GM03348 (cell line): ENCODE results near the gene GDF11.
A peak's percentile ranks its signal among the peaks of the same experiment; 100 is the strongest.

Source experiments
- DNase-seq: peaks from one replicate; pipeline ENCODE4 v3.0.0; 2012; ENCODE audit warnings: low spot score

GDF11 gene

DNA sequence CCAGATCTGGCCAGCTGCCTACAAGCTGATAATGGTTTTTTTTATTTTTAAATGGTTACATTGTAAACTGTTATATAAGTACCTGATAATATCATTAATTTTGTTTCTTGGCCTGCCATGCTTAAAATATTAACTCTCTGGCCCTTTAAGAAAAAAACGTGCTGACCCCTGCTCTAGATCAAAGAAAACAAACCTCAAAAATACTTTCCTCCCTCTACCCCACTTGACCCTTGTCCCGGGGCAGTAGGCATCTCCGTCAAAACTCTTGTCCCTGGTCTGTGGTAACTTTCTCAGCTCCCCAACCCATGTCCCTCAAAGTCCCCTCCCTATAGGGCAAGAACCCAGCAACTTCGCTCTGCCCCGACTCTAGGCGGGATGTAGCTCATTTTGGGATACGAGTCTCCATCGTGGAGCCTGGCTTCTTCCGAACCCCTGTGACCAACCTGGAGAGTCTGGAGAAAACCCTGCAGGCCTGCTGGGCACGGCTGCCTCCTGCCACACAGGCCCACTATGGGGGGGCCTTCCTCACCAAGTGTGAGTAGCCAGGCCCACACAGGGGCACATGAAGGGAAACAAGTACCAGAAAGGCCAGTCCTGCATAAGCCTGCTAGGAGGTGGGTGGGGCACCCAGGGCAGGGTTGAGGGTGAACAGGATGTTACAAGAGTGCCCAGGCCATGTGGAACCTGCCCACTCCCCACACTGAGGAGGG, 19.3 kb upstream of the GDF11 start:
- no peak for DNase-seq

DNA sequence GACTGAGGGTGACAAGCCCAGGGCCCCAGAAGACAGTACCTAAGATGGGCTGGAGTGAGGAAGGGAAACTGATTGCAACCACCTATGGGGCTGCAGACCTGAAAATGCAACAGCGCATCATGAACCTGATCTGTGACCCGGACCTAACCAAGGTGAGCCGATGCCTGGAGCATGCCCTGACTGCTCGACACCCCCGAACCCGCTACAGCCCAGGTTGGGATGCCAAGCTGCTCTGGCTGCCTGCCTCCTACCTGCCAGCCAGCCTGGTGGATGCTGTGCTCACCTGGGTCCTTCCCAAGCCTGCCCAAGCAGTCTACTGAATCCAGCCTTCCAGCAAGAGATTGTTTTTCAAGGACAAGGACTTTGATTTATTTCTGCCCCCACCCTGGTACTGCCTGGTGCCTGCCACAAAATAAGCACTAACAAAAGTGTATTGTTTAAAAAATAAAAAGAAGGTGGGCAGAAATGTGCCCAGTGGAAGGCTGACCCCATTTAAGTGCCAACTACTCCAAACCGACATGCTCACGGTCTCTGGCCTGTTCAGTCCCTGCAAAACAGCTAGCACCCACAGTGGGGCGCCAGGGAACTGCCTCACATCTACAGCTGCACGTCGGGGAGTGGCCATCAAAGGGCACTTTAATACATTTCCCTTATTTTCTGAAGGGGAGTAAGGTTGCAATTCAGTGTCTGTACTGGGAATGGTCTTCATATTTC, 18.5 kb upstream of the GDF11 start:
- DNase-seq, result peak; percentile 53

DNA sequence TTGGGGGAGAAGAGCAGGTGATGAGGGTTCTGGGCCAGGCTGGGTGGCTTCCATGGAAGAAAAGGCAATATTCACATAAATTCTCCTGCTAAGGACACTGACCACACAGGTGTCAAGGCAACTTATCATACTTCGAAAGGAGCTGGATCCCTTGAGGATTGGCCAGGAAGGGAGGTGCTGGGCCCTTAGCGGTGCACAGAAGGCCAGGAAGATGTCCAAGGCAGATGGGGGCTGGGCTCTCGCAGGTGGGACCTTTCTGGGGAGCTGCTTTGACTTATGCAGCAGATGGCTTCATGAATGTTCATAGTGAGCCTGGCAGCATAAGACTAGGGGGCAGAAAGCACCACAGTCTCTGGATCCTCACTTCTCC, 18.0 kb upstream of the GDF11 start:
- DNase-seq, result no peak

DNA sequence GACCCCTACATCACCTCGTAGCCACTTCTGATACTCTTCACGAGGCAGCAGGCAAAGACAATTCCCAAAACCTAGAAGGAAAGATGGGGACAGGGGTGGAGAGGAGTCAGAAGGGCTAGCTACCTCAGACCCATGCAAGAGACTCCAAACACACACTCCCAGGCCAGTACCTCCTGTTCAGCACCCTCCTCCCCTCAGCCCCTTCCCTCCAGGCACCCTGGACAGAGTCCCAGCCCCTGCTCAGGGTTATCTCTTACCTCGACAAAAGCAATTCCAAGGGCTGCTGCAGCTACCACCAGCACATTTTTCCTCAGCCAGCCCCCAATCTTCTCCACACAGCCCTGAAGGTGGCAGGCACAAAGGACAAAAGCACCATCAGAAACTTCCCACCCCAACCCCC, 17.4 kb upstream of the GDF11 start:
- no peak for DNase-seq

DNA sequence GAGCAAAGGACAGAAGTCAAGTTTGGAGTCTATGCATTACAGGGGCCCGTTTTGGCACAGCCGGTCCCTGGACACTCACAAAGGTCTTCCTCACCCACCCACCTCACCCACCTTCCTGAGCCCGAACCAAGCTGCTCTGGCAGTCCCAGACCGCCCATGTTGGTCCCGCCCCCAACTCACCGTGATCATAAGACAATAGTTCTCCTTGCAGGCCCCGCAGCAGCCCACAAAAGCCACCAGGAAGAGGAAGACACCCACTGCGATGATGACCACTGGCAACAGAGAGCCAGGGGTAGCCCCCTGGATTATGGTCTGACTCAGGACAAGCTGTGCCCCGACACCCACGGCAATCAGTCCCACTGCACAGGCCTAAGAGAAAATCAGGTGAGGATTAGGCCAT, 16.0 kb upstream of the GDF11 start:
- DNase-seq, result no peak

DNA sequence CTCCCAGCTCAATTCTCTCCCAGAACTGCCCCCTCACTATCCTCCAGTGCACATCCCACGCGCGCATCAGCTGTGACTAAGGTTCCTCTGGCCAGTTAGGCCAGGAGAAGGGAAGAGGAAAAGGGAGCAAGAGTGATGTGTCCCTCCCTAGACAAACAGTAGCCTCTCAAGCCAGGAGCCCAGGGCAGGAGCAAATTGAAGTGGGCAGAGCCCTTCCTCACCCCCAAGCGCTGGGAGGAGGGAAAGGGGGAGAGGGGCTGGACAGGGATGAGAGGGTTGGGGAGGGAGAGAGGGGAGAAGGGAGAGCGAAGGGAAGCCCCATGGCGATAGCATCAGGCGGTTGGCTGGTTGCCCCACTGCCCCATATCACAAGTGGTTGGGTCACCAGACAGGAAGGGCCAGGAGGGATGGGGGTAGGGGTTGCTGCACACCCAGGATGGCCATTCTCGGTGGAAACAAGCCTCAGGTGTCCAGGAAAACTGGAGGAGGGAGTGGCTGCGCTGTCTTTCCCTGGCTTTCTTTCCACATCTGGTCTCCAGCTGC, 15.2 kb upstream of the GDF11 start:
- DNase-seq, result peak; percentile 50

DNA sequence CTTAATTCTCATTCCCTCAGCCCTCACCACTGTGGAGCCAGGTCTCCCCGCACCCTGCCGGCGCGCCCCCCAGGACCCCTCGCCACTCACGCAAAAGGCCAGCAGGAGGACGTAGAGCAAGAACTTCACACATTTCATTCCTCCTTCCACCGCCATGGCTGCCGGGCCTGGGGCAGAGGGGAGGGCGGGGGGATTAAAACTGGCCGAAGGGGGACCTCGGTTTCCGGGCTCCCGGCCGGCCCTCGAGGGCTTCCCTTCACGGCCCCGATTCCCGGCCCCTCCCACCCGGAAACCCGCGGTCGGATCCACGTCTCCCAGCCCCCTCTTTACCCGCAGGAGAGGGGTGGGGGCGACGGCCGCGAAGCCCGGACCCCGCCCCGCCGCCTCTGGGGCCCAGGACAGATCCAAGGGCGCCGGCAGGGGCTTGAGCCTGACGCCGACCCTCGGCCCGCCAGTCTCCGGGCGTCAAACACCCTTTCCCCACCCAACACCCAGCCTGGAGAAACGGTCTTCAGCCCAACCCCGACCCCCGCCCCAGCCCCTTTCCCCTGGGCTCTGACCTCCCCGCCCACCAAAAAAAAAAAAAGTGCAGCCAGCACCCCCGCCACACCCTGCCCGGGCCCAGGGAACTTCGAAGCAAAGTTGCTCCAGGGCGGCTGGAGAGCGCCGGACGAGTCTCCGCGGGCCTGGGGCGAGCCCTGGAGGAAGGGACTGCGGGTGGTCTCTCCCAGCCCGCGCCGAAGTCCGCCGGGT, 14.6 kb upstream of the GDF11 start:
- peak; percentile 85 for DNase-seq

DNA sequence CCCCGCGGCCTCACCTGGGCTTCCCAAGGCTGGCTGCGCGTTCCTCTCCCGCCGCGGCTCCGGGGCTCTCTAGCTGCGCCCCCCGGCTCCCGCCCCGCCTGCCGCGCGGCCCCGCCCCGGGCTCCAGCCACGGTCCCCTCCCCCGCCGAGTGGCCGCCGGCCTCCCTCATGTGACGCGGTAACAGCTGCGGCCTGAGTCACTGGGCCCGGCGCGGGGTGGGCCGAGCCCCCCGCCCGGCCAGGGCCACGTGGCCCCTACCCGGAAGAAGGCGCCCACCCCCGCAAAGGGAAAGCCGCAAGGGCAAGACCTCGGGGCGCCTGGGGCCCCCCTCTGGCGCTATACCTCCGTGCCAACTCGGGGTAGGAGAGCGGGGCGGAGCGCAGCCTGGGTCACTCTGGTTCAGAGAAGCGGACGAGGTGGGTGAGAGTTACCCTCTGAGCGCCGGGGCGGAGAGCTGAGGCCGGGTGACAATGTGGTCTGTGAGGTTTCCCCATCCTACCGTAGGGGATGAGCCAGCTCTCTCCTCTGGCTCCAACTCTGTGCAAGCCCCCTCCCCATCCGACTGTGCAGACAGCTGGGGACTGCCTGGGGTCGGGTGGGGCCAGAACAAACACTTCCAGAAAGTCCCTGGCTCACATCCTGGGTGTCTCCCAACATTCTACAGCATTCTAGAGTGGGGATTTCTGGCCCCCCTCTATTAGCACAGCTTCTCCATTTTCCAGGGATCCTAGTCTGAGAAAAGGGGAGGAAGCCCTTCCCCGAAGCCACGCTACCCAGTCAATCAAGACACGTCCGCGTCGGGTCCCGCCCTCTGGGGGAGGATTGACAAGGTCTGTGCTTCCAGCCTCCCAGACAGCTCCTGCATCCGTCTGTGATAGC, 13.7 kb upstream of the GDF11 start, which contains the start of gene CD63:
Gene CD63 (minus strand): TSS at position 71 of the 880 bp plus-strand sequence. CDS start 668 bp downstream, outside the sequence.
- DNase-seq, result peak; percentile 97

DNA sequence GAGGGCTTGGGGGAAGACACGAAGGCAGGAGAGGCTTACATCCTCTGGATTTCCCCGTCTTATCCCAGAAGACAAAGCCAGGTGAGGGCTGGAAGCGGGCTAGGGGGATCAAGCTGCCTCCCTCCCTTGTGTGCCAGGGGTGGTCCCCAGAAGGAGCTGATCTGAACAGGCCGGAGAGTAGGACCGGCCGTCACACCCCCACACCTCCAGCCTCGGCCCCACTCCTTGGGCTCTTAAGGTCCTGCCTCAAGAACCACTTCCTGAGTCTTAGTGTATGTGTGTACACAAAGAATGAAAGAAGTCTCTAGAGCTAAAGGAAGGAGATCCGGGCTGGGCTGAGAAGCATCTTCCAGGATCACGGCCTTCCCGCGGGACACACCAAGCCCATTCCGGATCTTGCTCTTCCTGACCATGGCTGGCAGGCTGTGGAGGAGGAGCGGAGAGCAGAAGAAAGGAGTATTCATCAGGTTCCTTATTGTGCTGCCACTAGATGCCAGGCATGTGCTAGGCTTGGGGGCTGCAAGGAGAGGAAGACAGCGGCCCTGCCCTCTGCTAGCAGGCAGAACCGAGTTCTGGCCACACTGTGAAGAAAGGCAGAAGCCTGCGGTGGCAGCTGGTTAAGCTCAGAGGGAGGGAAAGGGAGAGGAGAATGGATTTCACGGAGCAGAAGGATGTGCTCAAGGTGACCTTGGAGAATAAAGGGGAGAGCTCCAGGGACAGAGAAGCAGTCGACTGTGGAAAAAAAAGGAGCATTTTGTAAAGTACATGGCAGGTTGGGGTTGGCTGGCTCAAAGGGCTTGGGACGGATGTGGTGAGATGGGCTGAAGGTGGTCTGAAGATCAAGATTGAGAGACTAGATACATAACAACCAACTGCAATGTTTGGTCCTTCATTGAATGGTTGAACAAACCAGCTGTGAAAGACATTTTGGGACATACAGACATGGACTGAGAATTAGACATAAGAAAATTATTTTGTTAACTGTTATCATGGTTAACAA, 12.8 kb upstream of the GDF11 start:
- peak; percentile 50 for DNase-seq

DNA sequence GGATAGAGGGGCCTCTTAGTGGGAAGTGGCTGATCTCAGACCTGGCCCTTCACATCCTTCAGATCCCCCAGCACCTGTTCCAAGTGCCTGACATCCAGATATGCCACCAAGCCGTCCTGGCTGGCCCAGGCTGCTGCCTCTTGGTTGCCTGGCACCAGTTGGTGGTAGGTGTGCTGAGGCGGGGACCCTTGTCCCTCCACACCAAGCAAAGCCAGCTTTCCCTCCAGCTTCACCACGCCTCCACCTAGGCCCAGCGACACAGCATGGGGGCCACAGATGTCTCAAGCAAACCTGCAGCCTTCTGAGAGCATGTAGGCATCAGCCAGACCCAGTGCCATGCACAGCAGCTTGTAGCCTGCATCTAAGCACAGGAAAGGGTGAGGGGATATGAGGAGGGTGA, 10.6 kb upstream of the GDF11 start:
- DNase-seq, result no peak

DNA sequence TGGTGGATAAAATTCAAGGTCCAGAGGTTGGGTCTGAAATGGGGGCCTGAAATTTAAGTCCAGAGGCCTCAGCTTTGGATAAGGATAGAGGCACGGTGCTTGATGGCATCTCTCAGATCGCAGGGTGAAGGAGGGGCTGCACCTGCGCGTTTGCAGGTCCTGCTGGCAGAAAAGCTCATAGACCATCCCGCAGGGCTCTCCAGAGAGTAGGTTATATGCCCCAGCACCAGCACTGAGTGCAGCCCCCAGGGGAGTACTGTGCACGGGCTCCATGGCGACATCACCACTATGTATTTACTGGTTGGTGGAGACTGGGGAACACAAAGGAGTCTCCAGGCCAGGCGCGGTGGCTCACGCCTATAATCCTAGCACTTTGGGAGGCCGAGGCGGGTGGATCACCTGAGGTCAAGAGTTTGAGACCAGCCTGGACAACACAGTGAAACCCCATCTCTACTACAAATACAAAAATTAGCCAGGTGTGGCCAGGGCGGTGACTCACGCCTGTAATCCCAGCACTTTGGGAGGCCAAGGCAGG, 9.8 kb upstream of the GDF11 start:
- no peak for DNase-seq

DNA sequence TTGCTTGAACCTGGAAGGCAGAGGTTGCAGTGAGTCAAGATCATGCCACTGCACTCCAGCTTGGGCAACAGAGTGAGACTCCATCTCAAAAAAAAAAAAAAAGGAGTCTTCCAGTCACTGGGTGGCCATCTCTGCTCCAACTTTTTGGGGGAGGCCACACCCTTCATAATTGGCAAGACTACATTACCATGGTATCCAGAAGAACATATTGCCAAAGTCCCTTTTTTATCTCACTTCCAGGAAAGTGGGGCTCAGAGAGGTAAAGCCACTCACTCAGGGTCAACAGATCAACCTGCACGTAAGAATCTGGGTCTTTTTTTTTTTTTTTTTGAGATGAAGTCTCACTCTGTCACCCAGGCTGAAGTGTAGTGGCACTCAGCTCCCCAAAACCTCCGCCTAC, 9.1 kb upstream of the GDF11 start:
- no peak for DNase-seq

DNA sequence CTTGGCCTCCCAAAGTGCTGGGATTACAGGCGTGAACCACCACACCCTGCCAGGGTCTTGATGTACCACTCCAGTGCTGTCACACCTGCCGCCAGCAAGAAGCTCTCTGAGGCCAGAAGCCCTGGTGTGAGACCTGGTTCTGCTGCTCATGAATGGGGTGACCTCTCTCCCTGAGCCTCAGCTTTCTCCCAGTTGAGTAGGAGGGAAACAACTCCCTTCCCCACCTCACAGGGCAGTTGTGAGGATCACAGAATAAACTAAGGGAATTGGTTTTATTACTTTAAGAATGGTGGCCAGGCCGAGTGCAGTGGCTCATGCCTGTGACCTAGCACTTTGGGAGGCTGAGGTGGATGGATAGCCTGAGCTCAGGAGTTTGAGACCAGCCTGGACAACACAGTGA, 8.3 kb upstream of the GDF11 start:
- DNase-seq, result no peak

DNA sequence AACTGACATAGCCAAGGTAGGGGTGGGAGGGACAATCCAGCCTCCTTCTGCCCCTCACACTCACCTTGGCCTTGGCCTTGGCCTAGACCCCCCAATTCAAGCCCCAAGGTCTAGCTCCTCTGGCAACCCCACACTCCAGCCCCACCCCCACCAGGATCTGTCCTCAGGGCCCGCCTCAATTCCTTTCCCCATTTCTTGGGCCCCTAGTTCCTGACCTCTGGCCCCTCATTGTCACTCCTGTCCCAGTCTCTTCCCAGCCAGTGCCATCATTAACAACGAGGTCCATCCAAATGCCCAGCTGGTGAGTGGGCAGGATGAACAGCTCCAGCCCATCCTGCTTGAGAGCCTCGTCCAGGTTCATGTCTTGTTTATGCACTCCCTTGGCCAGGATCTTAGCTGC, 6.8 kb upstream of the GDF11 start:
- no peak for DNase-seq

DNA sequence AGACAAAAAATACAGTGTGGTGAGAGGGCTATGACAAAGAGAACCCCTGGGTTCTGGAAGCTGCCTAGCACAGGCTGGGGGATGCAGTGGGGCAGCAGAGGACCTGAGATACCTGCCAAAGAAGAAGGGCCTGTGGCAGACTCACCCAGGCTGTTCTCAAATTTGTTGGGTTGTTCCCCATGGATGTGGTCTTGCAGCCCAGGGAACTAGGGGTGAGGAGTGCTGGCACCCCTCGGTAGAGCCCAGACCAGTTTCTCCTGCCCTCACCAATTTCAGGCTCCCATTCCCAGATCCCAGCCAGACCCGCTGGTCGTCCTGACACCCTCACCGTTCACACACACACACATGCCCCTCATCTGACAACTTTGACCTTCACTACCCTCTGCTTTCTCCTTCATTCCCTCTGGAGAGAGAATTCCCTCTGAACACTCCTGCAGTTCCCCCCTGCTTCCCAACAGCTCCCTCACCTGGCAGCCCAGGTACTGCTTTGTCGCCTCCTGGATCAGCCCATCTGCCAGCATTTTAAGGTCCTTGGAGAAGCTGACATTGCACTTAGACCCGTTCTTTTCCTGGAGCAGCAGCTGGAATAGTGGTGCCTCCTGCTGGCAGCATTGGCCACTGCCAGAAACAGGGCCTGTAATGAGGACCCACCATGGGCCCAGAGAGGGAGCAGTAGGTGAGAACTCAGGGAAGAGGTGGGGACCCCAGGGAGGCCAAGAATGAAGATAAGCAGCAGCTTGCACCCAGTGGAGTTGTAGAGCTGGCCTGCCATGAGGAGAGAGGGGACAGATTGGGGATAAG, 5.9 kb upstream of the GDF11 start:
- DNase-seq, result peak; percentile 71

DNA sequence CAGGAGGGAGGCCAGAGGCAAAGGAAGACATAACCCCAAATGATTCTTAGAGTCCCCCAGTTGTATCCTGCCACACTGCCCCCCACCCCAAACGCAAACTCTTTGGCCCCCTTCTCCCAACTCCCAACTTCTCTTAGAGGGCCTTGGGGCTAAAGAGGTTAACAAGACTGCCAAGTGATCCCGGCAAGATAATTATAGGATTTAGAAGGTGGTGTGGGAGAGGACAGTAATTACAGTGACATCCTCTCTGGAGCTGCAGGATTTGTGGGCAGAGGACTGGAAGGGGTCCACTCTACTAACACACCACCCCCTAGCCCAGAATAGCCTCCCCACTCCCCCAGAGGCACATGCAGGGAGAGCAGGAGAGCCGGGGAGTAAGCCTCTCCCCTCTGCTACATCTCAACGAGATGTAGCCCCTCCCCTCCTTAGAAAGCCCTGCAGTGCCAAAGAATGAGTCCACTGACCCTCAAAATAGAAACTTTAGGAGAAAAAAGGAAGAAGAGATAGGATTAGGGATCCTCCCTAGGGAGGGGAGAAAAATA, 5.3 kb upstream of the GDF11 start:
- DNase-seq, result no peak

DNA sequence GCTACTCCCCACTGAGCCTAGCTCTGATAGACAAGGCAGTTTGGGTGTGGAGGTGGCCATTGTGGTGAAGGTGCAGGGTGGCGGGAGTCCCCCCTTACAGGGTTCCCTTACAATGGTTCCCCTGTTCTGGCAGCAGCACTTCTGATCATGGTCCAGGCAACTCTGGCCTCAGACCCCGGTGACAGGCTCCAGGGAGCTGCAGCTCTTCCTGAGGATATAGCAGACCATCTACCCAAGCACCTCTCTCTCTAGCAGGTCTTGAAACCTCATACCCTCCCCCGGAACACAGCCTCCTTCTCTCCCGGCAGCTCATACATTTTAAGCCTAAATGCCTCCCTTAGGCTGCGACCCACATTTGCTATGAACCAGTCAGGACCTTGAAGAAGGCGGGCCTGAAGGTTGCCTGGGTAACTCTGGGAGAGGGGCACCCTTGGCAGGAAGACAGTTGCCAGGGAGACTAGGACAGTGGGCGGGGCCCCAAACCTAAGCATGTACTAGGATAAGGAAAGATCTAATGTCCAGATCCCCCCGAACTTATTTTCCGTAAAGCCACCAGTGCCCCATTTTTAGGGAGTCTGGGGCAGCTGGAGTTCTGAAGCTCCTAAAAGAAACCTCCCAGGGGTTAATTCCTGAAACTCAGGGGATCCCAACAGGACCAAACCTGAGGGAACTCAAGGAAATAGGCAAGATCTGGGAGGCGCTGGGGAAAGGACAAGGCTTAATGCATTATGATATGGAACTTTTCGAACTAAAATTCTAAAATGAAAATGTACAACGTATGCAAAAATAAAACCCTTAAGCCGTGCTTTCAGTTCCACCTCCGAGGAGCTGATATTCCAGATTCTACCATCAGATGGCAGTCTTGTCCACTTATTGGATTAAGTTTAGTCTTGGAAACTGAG, 4.5 kb upstream of the GDF11 start:
- DNase-seq, result peak; percentile 79

DNA sequence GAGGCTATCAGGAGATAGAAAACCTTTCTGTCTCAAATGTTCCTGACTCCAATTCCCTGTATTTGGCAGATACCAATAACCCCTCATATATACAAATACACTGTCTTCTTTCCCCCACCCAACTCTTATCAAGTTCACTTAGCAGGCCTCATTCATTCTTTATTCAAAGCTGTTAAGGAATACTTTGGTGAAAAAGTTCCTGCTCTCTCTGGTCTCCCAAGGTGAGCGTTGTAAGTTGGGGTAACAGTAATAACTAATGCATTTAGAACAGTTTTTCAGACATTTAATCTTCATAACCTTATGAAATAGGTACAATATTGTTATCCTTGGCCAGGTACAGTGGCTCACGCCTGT, 3.9 kb upstream of the GDF11 start:
- DNase-seq, result no peak
